ENCODE results near the gene ZNF629.

GRCh38 chr16:30771726-30772125 lies 15.3 kb downstream of the ZNF629 start:
- TF ChIP-seq POLR2A (IDR thresholded peaks at IDR 0.05), result no peak
- TF ChIP-seq CTCF (IDR thresholded peaks at IDR 0.05), result no peak

Measured in adrenal gland (tissue), 5 donors.